ENCODE results near the gene CCDC171.

GRCh38 chr9:16003785-16004184, 450.9 kb downstream of the CCDC171 start:
- TF ChIP-seq CTCF (conservative IDR thresholded peaks at IDR 0.05; ENCODE audit: low read depth in 2 of 2): no peak
- TF ChIP-seq POLR2AphosphoS5 (IDR thresholded peaks at IDR 0.05; ENCODE audit: low read depth): no peak
- no peak for TF ChIP-seq REST (IDR thresholded peaks at IDR 0.05; ENCODE audit: unreplicated experiment)
- no peak for TF ChIP-seq EZH2phosphoT487 (IDR thresholded peaks at IDR 0.05; ENCODE audit: unreplicated experiment)
- TF ChIP-seq EZH2 (IDR thresholded peaks at IDR 0.05; ENCODE audit: low read depth, unreplicated experiment): no peak

All from GM23338 (cell line).